Nephron (organoid): ENCODE data around the gene CH25H.
"Not testable (repeated sequence)": the region's sequence is repeated elsewhere in the genome, so short reads cannot be mapped to it uniquely, and the experiment has no call there.

Source experiments
- H3K27ac Mint-ChIP-seq, 3 experiments: 2 replicates each; pipeline ENCODE4 v1.8.0; 2020; ENCODE audit warnings: mixed read lengths in 3 of 3, mild to moderate bottlenecking in 2 of 3, moderate library complexity in 1 of 3
- H3K27me3 Mint-ChIP-seq: 2 replicates; pipeline ENCODE4 v1.8.0; 2021; ENCODE audit warnings: low read depth, mild to moderate bottlenecking, moderate library complexity, mixed read lengths
- H3K36me3 Mint-ChIP-seq: 2 replicates; pipeline ENCODE4 v1.8.0; 2020; ENCODE audit warnings: low read depth, mixed read lengths
- H3K4me1 Mint-ChIP-seq: 2 replicates; pipeline ENCODE4 v1.8.0; 2020; ENCODE audit warnings: mixed read lengths
- H3K4me3 Mint-ChIP-seq, 3 experiments: 2 replicates each; pipeline ENCODE4 v1.8.0; 2020; ENCODE audit warnings: mild to moderate bottlenecking in 3 of 3, mixed read lengths in 3 of 3, moderate library complexity in 2 of 3
- H3K9me3 Mint-ChIP-seq: 2 replicates; pipeline ENCODE4 v1.8.0; 2020; ENCODE audit warnings: mixed read lengths
- CTCF ChIP-seq, 3 experiments: fragments of 200-600 bp; sonication (generic); IDR thresholded peaks; one replicate each; pipeline ENCODE4 v1.5.0; 2021; ENCODE audit warnings: antibody characterized with exemption in 3 of 3; ENCODE audit not compliant: unreplicated experiment in 3 of 3

The CH25H gene

DNA sequence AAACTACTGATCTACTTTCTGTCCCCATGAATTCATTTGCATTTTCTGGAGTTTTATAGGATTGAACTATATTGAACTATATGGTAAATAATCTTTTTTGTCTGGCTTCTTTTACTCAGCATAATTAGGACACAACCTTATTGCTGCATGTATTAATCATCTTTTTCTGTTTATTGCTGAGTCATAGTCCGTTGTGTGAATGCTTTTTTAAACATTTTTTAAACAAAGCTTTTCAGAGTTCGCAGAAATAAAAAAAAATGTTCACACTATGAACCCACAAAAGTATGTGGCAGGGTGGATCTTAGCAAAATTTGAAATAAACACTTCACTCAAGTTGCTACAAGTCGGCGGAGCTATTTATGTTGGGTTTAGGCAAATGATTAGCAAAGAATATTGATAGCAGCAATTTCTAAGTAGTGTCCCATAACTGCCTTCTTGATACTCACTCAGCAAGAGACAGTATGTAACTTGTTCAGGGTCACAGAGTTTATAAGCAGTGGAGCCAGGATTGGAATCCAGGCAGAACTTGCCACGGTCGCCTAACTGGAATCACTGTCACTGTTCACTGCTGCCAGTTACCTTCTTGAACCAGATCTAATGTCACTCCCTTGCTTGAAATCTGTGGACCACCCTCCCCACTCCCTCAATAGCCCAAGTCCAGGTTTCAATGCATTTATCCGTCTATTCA, 5.6 kb downstream of the CH25H start:
- TF ChIP-seq CTCF (IDR thresholded peaks at IDR 0.05; ENCODE audit: unreplicated experiment in 3 of 3), result no peak
- H3K9me3 Mint-ChIP-seq, result no peaks in the 10 kb centered on the region
- H3K27ac Mint-ChIP-seq, result no peak overlapping the region
- H3K4me3 Mint-ChIP-seq, result no peak overlapping the region
- no peaks in the 10 kb centered on the region for H3K36me3 Mint-ChIP-seq
- no peaks in the 10 kb centered on the region for H3K27me3 Mint-ChIP-seq
- peaks cover 11% of the 10 kb centered on the region for H3K4me1 Mint-ChIP-seq

DNA sequence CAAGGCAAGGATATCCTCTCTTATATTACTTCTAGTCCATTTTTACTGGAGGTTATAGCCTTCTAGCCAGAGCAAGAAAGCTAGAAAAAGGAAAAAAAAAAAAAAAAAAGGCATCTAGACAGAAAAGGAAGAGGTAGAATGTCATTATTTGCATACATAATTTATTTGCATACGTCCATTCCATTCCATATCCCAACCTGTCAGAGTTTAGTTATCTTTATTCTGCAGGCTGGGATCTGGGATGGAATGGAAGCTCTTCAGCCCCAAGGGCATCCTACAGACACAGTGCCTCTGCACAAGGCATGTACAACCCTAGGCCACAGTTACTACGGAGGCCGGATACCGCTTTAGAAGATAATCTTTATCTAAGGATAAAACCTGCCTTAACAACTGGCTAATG, 9.6 kb downstream of the CH25H start:
- Mint-ChIP-seq H3K9me3 (no peaks in the 10 kb centered on the region), H3K27ac (no peak overlapping the region), H3K36me3 (no peaks in the 10 kb centered on the region), H3K27me3 (no peaks in the 10 kb centered on the region), H3K4me3 (no peak overlapping the region), H3K4me1 (no peaks in the 10 kb centered on the region)
- no peak for TF ChIP-seq CTCF (IDR thresholded peaks at IDR 0.05; ENCODE audit: unreplicated experiment in 3 of 3)

- H3K9me3 Mint-ChIP-seq, H3K36me3 Mint-ChIP-seq, H3K4me3 Mint-ChIP-seq, H3K27me3 Mint-ChIP-seq, H3K27ac Mint-ChIP-seq, H3K4me1 Mint-ChIP-seq: not testable (repeated sequence)
These were observed 15.8 kb downstream of the CH25H start for GRCh38 chr10:89191301-89191700.

DNA sequence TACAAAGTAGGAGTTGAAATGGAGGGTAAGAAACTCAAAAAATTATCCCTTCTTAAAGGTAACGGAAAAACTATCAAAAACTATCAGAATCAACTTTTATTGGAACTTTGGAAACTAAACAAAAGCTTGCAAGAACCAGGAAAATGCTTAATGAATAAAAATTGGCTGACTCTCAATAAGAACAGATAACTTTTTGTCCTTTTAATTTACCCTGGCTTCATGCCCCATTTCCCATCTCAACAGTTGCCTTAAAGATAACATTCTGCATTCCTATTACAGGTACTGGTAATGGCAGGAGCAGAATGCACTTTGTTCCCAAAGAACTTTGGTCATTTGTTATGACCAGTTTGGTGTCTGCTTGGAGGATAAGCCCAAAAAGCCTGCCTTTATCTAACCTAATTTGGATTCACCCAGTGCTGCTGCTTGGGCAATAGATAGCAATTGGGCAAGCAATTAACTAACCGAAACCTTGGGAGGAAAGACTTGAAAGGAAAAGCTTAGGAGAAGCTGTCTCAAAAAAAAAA, 17.8 kb downstream of the CH25H start:
- TF ChIP-seq CTCF (IDR thresholded peaks at IDR 0.05; ENCODE audit: unreplicated experiment in 3 of 3), result no peak
- H3K27ac Mint-ChIP-seq, result no peak overlapping the region
- H3K9me3 Mint-ChIP-seq, result peaks cover 3% of the 10 kb centered on the region
- peaks cover 16% of the 10 kb centered on the region for H3K4me1 Mint-ChIP-seq
- H3K4me3 Mint-ChIP-seq, result no peak overlapping the region
- no peaks in the 10 kb centered on the region for H3K27me3 Mint-ChIP-seq
- no peaks in the 10 kb centered on the region for H3K36me3 Mint-ChIP-seq

DNA sequence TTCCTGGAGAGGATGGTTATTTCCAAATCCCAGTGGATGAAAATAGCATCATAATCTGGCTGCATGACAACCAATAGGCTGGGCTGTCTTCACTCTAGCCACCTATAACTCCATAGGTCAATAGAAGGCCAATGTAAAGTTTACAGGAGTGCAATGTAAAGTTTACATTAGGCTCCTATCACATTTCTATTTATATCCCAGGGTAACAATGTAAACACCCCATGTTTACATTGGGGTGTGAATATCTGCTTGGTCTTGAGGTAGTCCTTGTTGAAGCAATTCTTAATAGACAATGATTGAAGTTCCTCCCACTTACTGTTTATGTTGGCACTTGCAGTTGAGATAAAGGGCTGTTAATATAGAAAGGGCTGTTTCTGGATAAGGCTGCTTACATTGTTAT, 21.5 kb downstream of the CH25H start:
- Mint-ChIP-seq H3K9me3 (peaks cover 2% of the 10 kb centered on the region), H3K36me3 (no peaks in the 10 kb centered on the region), H3K4me3 (no peak overlapping the region), H3K27ac (peak overlapping the region in 1 of 3 experiments; percentile 68), H3K27me3 (no peaks in the 10 kb centered on the region), H3K4me1 (peaks cover 16% of the 10 kb centered on the region)
- no peak for TF ChIP-seq CTCF (IDR thresholded peaks at IDR 0.05; ENCODE audit: unreplicated experiment in 3 of 3)

DNA sequence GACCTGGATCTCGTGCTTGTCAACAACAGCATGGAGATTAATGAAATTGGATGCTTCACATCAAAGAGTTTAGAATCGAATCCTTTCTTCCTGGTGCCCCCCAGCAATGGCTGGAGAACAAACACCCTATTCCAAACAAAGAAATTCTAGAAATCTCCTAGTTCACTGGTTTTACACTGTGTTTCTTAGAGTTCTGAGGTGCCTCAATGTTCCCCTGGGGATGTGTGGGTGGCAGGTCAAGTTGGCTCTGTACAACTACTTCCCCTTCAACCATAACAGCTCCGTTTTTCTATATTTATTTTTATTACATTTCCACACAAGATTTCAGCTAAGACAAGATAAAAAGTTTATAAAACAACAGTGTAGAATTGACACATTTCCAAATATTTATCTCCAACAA, 22.5 kb downstream of the CH25H start:
- Mint-ChIP-seq H3K4me1 (peaks cover 16% of the 10 kb centered on the region), H3K36me3 (no peaks in the 10 kb centered on the region), H3K4me3 (no peak overlapping the region), H3K9me3 (peaks cover 6% of the 10 kb centered on the region), H3K27ac (no peak overlapping the region), H3K27me3 (no peaks in the 10 kb centered on the region)
- no peak for TF ChIP-seq CTCF (IDR thresholded peaks at IDR 0.05; ENCODE audit: unreplicated experiment in 3 of 3)
